Inferior parietal cortex (tissue), 1 donor: ENCODE results near the gene RAB18.
"Not testable (repeated sequence)": the region's sequence is repeated elsewhere in the genome, so short reads cannot be mapped to it uniquely, and the experiment has no call there.

Source experiments
- DNase-seq: peaks from one replicate; pipeline ENCODE4 v3.0.0-alpha.2; 2016; ENCODE audit errors: extremely low spot score

The RAB18 gene

GRCh38 chr10:27504808-27505460 lies 830 bp downstream of the RAB18 start:
- no peak for DNase-seq

- DNase-seq, result not testable (repeated sequence)
These were observed 1.4 kb downstream of the RAB18 start for GRCh38 chr10:27505537-27505936.

- no peak for DNase-seq
These were observed 2.2 kb downstream of the RAB18 start for GRCh38 chr10:27506280-27506679.

DNA sequence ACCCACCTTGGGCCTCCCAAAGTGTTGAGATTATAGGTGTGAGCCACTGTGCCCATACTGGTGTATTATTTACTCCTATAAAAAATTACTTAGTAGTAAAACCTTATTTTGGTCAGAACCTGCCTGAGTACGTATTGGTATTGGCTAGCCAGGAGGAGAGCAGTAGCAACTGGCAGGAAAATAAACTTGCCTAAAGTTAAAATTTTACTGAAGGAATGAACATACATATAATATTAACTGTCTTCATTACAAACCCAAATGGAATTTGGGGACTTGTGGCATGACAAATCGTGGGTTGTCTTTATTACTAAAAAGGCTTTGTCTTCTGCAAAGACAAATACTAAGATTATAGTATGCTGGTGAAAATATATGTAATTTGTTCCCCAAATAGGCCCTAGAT lies 8.4 kb downstream of the RAB18 start:
- DNase-seq, result no peak

DNA sequence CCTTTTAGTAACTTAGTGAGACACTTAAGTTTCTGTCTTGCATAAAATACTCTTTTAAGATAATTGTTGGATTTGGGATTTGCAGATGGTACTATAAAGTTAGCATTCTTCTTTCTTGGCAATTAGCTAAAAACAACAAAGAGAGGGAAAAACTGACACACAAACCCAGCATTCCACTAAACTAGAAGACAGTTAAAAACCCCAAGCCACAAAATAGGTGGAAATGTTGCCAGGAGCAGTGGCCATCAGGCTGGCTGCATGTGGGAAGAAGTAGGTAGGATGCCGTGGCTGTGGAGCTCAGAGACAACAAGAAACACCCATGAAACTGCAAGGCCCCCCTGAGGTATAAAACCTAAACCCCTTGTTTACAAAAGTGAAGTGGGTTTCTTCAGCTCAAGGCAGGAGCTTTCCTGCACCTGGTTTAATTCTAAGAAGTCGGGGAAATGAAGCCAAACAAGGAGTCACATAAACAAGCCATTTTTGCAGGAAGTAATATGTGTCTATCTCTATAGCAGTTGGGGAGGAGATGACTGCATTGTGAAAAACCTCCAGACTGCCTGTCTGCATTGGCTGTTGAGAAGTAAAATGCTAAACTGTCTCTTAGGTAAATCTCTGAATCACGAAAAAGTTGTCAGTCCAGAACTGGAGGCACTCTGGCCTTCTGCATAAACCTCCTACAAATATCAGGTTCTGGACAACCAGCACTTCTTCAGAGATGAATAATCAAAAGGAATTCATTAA lies 9.5 kb downstream of the RAB18 start:
- DNase-seq, result no peak

DNA sequence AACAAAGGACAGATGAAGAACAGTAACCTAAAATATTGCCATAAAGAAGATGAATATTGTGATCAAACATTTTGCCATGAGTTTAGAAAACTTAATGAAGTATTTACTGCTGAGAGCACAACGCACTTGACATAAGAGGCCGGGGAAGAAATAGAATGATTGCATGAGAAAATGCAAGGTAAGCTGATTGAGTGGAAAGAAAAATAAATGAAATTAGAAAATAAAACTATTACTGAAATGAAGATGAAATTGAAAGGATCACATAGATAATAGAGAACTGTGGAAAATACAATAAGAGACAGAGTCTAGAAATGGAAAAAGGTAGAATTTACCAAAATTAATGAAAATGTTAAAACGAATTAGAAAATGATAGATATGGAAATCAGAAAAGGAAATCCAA lies 10.1 kb downstream of the RAB18 start:
- DNase-seq, result no peak

- DNase-seq, result no peak
These were observed 14.2 kb downstream of the RAB18 start for GRCh38 chr10:27518261-27518660.

GRCh38 chr10:27525819-27526218 lies 21.7 kb downstream of the RAB18 start:
- no peak for DNase-seq

- no peak for DNase-seq
These were observed 22.1 kb downstream of the RAB18 start for GRCh38 chr10:27526242-27526641.

- no peak for DNase-seq
These were observed 23.7 kb downstream of the RAB18 start for GRCh38 chr10:27527666-27528295.

GRCh38 chr10:27529010-27529783 lies 25.1 kb downstream of the RAB18 start:
- no peak for DNase-seq

GRCh38 chr10:27530477-27530876 lies 26.4 kb downstream of the RAB18 start:
- no peak for DNase-seq

- DNase-seq, result no peak
These were observed 27.3 kb downstream of the RAB18 start for GRCh38 chr10:27531336-27531847.

DNA sequence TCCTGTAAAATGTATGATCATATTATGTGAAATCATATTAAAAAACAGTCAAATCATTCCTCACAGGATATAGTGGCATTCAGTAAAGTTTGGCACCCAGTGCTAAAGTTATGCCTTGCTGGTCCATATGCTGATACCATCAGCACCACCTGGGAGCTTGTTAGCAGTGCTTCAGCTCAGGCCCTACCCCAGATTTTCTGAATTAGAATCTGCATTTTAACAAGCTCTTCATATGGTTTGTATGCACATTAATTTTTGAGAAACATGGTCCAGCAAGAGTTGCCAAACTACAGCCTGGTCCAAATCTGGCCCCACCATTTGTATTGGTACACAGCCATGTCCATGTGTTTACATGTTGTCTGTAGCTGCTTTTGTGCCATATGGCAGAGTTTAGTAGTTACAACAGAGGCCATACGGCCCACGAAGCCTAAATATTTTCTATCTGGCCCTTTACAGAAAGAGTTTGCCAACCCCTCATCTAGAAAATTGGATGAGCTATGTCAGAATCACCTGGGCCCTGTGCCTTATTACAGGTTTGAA lies 30.1 kb downstream of the RAB18 start:
- no peak for DNase-seq

DNA sequence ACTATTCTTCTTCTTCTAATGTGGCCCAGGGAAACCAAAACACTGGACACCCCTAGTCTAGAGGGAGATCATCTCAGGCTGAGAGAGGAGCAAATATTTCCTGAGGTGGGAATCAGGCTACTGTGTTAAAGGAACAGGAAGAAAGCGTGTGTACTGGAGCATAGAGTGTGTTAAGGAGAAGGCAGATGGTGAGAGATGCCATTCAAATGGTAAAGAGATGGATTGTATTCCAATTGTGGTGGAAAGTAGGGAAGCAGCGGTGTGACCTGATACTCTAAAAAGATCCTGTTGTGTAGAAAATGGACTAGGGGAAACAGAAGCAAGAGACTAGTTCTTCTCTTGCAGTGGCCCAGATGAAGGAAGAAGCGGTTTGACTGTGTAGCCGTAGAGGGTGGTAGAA lies 31.2 kb downstream of the RAB18 start:
- no peak for DNase-seq

DNA sequence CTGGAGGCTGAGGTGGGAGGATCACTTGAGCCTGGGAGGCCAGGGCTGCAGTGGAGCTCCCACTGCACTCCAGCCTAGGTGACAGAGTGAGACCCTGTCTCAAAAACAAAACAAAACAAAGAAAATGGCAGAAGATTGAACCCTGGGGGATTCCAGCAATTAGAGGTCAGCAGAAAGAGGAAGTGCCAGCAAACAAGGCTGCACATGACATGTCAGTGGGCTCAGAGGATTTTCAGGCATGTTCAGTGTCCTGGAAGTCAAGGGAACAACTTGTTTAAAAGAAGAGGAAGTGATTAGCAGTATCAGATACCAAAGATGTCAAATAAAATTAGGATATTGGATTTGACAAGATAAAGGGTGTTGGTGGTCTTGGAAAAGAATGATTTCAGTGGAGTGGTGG lies 32.3 kb downstream of the RAB18 start:
- no peak for DNase-seq

- no peak for DNase-seq
These were observed 33.1 kb downstream of the RAB18 start for GRCh38 chr10:27537166-27537565.

DNA sequence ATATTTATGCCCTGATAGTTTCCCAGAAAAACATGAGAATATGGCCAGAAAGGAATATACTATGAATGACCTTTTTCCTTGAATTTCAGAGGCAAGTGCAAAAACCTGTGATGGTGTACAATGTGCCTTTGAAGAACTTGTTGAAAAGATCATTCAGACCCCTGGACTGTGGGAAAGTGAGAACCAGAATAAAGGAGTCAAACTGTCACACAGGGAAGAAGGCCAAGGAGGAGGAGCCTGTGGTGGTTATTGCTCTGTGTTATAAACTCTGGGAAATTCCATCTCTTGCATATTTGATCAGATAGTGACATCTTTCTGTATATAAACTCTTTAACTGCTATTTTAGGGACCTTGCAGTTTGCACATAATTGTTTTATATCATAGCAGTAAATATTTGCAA lies 33.7 kb downstream of the RAB18 start:
- DNase-seq, result no peak

DNA sequence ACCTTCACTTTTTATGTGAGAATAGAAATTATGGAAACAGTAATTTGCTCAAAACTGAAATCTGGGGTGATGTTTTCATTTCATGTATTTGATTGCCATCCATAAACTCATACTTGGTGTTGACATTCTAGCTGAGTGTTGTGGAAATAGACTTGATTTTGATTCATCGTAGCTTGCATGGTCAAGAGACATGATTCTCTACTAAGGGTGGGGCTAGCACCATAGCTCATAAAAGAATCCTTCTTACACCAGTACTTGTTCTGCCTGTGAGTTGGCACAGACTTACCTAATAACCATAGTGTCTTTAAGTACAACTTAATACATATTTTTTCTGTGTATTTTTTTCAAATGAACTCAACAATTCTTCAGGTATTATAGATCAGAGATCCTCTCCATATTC lies 36.6 kb downstream of the RAB18 start:
- no peak for DNase-seq

GRCh38 chr10:27541796-27542729 lies 38.0 kb downstream of the RAB18 start:
- no peak for DNase-seq

DNA sequence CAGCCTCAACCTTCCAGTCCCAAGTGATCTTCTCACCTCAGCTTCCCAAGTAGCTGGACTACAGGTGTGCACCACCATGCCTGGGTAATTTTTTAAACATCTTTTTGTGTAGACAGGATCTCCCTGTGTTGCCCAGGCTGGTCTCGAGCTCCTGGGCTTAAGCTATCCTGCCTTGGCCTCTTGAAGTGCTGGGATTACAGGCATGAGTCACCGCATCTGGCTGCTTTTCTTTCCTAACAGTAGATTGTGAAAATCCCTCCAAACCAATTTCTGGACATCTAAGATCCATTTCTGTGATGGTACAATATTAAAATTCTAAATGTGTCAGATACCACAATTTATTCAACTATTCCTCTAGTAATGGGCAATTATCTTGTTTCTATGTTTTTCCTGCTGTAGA lies 38.7 kb downstream of the RAB18 start:
- no peak for DNase-seq
